ENCODE data around the gene INTS6L. TPM values are rescaled to one million over a fixed set of nuclear protein-coding genes. Genes with fewer than 3 reads are reported as not detected.
A peak's percentile ranks its signal among the peaks of the same experiment; 100 is the strongest.

The INTS6L gene
- total RNA-seq, 1 donor from 2014 or later, result 18.8 TPM

DNA sequence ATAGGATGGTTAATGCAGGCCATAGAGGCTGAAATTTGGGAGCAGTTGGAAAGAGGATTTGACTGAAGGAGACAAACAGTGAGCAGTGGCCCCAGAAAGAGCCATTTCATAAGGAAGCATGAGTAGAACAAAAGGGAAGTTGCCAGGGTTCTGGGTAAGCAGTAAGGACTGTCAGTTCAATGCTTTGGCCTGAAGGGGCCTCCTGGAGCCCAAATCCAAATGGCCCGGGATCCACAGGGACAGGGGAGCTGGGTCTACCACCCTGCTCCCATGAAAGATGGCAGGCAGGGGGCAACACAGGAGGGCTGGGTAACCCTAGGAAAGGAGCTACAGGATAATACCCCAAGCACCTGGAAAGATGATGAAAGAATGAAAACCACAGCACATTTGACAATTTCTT is 4.1 kb upstream of the INTS6L start:
- H3K27me3 Mint-ChIP-seq (ENCODE audit: low read depth), result no peaks in the 10 kb centered on the region
- H3K27ac Mint-ChIP-seq (ENCODE audit: unreplicated experiment), result no peak overlapping the region
- H3K36me3 Mint-ChIP-seq (ENCODE audit: low read depth), result no peaks in the 10 kb centered on the region
- H3K9me3 Mint-ChIP-seq, result peaks cover 3% of the 10 kb centered on the region
- TF ChIP-seq, protein P1, sequence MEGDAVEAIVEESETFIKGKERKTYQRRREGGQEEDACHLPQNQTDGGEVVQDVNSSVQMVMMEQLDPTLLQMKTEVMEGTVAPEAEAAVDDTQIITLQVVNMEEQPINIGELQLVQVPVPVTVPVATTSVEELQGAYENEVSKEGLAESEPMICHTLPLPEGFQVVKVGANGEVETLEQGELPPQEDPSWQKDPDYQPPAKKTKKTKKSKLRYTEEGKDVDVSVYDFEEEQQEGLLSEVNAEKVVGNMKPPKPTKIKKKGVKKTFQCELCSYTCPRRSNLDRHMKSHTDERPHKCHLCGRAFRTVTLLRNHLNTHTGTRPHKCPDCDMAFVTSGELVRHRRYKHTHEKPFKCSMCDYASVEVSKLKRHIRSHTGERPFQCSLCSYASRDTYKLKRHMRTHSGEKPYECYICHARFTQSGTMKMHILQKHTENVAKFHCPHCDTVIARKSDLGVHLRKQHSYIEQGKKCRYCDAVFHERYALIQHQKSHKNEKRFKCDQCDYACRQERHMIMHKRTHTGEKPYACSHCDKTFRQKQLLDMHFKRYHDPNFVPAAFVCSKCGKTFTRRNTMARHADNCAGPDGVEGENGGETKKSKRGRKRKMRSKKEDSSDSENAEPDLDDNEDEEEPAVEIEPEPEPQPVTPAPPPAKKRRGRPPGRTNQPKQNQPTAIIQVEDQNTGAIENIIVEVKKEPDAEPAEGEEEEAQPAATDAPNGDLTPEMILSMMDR (conservative IDR thresholded peaks at IDR 0.05), result no peak
- H3K4me3 Mint-ChIP-seq, result no peak overlapping the region
- no peak for DNase-seq (ENCODE audit: low read depth, low spot score)
- H3K4me1 Mint-ChIP-seq, result peaks cover 9% of the 10 kb centered on the region

DNA sequence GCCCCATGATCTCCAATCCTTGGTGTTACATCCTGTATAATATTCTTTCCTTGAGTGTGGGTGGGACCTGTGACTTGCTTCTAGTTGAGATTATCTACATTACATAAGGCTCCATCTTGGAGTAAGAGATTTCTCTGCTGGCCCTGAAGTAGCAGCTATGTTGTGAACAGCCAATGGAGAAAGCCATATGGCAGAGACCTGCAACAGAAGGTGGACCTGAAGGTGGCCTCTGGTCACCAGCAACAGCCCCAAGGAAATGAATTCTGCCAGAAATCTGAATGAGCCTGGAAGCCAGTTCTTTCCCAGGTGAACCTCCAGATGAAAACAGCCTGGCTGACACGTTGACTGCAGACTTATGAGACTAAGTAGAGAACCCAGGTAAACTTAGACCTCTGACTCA is 2.3 kb upstream of the INTS6L start:
- Mint-ChIP-seq H3K27me3 (ENCODE audit: low read depth) (no peaks in the 10 kb centered on the region), H3K27ac (ENCODE audit: unreplicated experiment) (no peak overlapping the region), H3K4me1 (peaks cover 17% of the 10 kb centered on the region), H3K36me3 (ENCODE audit: low read depth) (no peaks in the 10 kb centered on the region), H3K9me3 (peaks cover 3% of the 10 kb centered on the region), H3K4me3 (no peak overlapping the region)
- TF ChIP-seq, protein P1 (conservative IDR thresholded peaks at IDR 0.05), result no peak
- DNase-seq (ENCODE audit: low read depth, low spot score), result no peak

DNA sequence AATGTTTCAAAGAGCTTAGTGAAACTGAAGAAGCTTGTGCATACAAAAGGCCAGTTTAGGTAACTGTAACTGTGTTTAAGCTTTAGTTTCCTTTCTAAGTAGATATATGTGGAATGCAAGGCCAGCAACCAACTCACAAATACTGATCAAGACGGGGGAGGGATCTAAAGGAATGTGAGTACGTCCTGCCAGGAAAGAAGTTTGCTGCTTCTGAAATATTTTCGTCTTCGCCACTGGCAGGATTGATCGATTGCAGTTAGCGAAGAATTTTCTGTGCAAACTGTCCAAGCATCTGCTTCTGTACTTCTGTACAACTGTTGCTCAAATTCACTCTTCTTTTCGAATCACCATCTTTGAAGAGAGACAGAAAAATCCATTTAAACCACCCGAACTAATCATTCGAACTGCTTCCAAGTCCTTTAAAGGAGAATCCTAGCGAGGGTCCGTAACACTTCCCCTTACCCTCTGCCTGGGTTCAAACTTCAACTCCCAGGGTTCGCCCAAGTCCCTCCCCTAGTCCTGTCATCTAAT is 373 bp upstream of the INTS6L start:
- Mint-ChIP-seq H3K4me1 (peaks cover 24% of the 10 kb centered on the region), H3K36me3 (ENCODE audit: low read depth) (peaks cover 2% of the 10 kb centered on the region), H3K27ac (ENCODE audit: unreplicated experiment) (no peak overlapping the region), H3K4me3 (peak overlapping the region; percentile 96), H3K9me3 (no peaks in the 10 kb centered on the region), H3K27me3 (ENCODE audit: low read depth) (no peaks in the 10 kb centered on the region)
- TF ChIP-seq, protein P1 (conservative IDR thresholded peaks at IDR 0.05), result no peak
- no peak for DNase-seq (ENCODE audit: low read depth, low spot score)

DNA sequence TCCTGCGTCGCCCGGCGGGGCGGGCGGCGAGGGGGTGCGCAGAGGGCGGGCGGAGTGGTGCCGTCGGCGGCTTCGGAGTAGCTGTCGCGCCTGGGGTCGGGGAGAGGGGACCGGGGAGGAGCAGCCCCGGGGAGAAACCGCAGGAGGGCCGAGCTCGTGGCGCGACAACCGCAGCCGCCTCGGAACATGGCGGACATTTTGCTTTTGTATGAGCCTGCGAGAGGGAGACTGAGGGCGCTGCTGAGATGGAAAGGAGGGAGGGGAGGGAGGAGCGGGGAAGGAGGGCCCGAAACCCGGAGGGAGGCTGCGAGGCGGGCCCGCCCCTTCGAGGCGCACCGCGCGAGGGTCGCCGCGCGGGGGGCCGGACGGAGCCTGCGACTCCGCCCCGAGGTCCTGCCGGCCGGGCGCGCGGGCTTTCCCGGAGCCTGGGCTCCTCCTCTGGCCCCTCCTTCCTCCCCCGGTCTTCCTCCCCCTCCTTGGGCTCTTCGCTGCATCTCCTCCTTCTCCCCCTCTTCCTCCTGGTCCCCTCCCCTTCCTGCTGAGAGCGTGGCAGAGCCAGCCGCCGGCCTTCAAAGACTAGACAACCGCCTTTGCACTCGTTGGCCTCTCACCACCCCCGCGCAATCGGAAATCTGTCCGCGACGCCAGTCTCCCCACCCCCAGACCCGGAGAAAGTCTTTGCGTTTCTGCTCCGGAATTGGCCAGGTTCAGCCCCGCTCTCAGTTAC is 1.1 kb downstream of the INTS6L start:
- Mint-ChIP-seq H3K4me1 (peaks cover 24% of the 10 kb centered on the region), H3K27ac (ENCODE audit: unreplicated experiment) (peak overlapping the region; percentile 91), H3K9me3 (no peaks in the 10 kb centered on the region), H3K4me3 (peak overlapping the region; percentile 93), H3K36me3 (ENCODE audit: low read depth) (peaks cover 5% of the 10 kb centered on the region), H3K27me3 (ENCODE audit: low read depth) (no peaks in the 10 kb centered on the region)
- peak; percentile 54 for DNase-seq (ENCODE audit: low read depth, low spot score)
- TF ChIP-seq, protein P1 (conservative IDR thresholded peaks at IDR 0.05), result no peak

DNA sequence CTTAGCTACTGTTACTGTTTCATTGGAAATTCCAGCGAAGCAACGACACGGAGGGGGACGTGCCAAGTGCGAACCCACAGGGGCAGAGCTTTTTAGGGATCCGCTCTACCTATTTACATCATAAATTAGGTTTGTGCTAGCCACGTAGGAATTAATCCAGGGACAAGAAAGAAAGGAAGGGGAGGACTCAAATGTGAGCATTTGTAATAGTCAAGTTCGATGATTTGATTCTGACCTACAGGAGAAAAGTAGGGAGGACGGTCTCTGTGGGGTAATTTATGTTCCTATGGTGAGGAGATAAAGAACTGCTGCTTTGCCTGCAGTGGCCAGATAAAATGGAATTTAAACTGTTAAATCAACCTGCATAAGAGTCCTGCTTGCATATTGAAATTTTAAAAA is 1.7 kb downstream of the INTS6L start:
- Mint-ChIP-seq H3K36me3 (ENCODE audit: low read depth) (peaks cover 8% of the 10 kb centered on the region), H3K27ac (ENCODE audit: unreplicated experiment) (peak overlapping the region; percentile 91), H3K4me3 (peak overlapping the region; percentile 93), H3K4me1 (peaks cover 25% of the 10 kb centered on the region), H3K27me3 (ENCODE audit: low read depth) (no peaks in the 10 kb centered on the region), H3K9me3 (no peaks in the 10 kb centered on the region)
- DNase-seq (ENCODE audit: low read depth, low spot score), result no peak
- TF ChIP-seq, protein P1 (conservative IDR thresholded peaks at IDR 0.05), result no peak
